ENCODE data around the gene ZDHHC4.

The ZDHHC4 gene

DNA sequence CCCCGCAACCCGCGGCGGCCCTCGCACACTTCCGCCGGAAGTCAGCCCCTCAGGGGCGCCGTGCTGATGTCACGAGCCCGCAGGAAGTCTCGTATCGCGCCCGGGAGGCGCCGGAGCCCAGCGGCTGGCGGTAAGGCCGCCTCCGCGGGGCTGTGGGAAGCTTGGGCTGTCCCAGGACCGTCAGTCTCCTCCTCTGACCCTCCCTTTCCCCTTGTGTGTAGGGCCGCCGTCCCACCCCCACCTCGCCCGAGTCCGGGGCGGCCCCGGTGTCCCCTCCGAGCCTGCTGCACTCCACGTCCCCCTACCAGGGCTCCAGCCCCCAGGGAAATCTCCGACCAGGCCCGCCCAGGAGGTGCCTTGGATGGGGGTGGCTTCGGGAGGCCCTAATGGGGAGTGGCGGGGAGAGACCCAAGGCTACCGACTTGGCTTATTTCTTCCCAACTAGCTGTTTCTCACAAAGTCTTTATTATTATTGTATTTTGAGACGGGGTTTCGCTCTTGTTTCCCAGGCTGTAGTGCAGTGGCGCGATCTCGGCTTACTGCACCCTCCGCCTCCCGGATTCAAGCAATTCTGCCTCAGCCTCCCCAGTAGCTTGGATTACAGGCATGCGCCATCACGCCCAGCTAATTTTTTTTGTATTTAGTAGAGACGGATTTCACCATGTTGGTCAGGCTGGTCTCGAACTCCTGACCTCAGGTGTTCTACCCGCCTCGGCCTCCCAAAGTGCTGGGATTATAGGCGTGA is at the start of gene ZDHHC4:
Gene ZDHHC4, plus strand, starts transcription at position 86 of the 745 bp plus-strand sequence. CDS start 3,108 bp downstream, outside the sequence.
- peak; percentile 92 for DNase-seq

DNA sequence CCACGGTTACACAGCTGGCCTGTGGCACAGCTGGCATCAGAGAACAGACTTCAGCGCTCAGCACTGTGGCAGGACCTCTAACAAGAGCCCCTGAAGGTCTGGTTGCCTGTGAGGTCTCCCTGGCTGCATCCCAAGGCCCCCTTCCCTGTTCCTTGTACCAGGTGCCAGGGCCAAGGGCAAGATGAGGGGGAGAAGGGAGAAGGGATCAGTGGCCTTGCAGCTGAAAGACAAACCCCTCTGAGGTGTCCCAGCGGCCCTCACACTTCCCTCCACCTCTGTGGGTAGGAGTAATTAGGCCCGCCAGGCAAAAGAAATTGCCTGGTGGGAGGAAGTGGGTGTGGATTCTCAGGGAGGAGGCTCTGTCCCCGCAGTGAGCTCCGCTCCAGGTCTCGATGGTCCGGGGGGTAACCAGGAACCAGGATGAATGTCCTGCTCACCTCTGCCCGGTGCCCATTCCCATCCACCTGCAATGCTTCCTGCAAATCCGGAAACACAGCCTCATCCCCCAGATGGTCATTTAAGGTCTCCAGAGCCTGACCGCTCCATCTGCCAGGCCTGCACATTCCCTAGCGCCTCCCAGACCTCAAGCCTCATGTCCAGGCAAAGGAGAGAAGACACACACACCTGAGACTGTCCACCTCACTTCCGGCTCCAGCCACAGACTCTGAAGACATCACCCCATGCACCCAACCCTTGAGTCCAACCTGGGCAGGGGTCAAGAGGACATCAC is 48.7 kb upstream of the ZDHHC4 start:
- DNase-seq: no peak

DNA sequence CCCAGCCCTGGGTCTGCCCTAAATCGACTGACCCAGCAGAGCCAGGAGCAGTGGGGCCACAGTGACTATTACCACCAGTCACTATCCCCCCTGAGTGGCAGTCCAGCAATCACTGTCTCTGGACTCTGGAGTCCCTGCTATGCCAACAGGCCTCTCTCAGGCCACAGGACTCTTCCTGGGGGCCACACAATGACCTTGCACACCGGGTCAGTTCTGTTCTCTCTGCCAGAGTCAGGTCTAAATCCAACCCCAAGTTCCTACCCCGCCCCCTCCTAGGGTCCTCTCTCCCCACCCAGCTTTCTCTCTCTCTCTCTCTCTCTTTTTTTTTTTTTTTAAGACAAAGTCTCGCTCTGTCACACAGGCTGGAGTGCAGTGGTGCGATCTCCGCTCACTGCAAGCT is 47.6 kb upstream of the ZDHHC4 start:
- DNase-seq: no peak

DNA sequence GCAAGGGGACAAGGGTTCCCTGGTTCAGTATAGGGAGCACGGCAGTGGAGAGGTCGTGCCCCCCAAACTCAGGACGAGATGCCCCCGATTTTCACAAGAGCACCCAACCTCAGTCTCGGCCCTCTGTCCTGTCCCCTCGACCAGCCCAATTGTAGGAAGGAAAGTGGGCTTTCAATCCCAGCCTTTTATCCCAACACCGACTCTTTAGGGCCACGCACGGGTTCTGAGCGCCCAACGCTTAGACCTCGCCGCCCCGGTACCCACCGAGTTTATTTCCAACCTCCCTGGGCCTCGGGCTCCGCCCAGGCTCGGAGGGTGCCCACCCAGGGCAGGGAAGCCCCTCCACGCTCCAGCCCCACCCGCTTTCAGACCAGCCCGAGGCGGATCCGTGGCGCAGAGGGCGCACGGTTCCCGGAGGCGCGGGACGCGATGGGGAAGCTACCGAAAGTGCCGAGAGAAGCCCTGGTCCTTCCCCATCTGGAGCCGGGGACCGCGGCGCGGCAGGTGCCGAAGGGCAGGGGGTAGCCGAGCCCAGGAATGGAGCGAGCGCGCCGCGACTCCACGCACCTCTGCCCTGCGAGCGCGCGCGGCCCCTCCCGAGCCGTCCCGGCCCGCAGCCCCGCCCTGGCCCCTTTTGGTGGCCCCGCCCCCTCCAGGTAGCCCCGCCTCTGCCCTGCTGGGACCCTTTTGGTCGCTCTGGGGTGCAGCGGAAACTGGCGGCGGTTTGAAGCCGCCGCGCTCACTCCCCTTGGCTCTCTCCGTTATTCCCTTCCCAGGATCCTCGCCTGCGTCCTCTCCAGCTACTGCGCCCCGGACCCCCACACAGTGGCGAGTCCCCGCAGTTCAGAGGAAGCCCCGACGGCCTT is 46.4 kb upstream of the ZDHHC4 start:
- DNase-seq: no peak

DNA sequence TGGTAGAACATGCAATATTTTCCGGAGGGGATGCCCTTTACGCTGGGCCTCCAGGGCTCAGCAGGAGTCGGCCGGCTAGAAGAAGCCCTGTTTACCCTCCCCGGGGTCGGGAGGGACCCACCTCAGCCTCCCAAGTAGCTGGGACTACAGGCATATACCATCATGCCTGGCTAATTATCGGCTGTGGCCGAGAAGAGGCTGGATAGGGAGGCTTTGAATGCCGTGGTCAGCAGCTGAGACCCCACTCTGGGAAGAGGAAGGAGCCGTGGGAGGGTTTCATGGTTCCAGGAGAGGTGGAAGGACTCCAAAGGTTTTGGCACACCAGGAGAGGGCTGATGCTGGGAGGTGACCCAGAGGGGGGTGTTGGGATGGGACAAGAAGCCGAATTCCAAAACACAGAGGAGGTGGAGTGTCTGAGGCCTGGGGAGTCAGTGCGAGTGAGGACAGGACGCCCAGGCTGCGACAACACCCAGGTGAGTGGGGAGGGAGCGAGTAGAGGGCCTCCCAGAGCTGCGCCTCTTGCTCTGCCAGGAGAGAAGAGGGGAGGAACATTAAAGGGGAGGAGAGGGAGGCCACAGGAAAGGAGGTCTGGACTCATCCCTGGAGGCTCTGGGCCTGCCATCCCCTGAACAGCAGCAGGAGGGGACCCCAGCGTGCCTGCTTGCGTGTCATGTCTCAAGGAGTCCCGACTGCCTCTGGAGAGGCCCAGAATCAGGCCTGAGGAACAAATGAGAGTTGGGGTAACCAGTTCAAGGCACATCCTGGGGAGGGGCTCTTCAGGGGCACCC is 45.6 kb upstream of the ZDHHC4 start:
- no peak for DNase-seq

DNA sequence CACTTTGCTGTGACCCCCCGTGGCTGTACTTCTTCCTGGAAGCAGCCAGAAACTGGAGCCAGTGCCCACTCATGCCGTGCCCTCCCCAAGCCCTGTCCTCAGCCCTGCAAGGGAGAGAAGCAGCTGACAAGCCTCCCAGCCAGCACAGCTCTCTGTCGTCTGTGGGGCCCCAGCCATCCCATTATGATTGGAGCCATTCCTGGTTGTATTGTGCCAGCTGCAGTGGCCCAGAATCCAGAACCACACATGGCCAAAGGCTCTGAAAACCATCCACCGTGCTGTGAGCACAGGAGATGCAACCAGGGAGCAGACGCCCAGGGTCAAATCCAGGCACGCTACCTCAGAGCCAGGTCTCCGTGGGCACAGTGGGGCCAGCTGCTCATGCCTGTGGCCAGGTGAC is 44.7 kb upstream of the ZDHHC4 start:
- DNase-seq: no peak

DNA sequence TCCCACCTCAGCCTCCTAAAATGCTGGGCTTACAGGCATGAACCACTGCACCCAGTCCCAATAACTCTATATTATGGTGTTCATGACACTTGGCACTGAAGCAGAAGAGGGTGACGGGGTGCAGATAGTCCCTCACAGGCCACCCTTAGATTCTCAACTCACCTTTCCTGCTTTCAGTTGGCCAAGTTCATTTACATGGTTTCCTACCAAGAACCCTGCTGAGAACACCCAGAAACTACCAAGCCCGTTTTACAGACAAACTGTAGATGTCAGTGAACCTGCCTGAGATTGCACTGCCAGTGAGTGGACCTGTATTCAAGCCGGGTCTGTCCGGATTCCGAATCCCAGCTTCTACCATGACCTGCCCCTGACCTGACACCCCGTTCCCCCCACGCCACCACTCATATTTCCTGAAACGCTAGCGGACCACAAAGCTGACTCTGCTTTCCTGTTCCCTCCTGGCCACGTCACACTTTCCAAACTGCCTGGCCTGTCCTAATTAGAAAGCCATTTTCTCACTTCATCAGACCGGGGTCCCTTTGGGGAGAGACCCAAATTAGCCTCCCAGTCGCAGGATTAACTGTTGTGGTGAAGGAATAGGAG is 43.3 kb upstream of the ZDHHC4 start:
- no peak for DNase-seq

DNA sequence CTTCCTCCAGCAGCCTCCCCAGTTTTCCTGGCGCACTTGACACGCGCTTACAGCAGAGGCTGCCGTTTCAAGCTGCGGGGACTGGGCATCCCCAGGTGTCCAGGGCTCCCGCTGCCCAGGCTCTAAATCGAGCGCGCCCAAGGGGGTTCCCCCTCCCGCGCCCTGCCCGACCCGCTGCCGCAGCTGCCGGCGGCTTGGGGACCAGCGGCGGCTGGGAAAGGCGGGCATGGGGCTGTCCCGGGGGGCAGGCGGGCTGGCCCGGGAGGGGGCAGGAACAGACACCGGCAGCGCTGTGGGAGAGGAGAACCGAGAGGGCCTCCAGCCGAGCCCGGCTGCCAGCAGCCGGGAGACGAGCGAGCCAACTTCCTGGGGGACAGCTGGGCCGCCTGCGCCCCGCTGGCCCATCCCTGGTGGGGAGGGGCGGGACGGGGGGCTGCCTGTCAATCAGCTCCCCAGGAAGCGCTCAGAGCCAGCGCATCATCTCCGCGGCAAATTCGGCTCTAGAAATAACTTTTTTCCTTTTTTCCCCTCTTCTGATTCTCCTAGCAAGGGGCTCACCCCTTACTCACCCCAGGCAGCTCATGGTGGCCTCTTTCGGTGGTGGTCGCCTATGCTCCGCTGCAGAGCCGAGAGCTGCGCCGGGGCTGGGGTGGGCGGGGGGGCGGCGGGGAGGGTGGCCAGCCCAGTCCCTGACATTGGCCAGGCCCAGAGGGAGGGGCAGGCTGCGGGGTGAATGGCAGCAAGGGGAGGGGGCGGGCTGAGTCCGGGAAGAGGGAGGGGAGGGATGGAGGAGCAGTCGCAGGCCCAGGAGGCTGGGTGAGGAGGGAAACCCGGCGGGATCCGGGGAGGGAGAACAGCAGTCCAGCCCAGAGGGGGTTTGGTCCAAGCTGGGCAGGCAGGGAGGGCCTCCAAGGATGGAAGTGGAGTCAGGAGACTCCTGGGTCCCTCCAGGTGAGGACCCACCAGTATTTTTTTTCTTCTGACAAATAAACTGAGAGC is 40.7 kb upstream of the ZDHHC4 start:
- no peak for DNase-seq

DNA sequence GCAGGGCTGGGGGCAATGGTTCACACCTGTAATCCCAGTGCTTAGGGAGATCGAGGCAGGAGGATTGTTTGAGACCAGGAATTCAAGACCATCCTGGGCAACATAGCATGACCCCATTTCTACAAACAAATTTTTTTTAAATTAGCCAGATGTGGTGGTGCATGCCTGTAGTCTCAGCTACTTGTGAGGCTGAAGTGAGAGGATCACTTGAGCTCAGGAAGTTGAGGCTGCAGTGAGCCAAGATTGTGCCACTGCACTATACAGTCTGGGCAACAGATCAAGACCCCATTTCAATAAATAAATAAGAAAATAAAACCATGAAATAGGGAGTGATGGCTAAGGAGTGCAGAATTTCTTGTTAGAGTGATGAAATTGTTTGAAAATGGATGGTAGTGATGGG is 34.9 kb upstream of the ZDHHC4 start:
- DNase-seq: no peak

DNA sequence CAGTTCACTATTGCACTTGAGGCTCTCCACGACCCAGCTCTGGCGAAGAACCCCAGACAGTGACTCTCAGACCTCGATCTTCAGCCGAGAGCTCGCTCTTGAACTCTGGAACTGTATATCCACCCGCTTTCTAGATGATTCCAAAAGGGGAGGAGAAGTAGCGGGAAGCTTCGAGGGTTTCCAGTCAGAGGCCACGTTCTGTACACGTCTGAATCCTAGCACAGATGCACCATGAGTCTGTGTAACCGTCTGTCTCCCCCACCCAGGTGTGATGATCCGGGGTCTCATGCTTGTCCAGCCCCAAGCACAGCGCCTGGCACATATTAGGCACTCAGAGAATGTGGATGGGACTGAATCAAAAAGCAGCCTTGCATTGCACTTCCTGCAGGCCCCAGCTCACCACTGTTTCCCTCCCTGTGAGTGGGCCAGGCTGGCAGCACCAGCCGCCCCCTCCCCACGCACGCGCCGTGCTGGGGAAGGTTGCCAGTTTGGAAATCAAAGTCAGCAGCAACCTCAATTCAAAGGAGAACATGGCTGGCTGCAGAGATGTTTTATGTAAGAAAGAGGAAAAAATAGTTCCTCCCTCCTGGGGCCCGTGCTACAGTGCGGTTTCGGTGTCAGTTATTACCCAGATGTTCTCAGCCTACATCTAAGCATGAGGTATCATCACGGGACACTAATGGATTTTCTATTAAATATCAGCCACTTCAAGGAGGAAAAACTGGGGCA is 31.7 kb upstream of the ZDHHC4 start:
- no peak for DNase-seq

DNA sequence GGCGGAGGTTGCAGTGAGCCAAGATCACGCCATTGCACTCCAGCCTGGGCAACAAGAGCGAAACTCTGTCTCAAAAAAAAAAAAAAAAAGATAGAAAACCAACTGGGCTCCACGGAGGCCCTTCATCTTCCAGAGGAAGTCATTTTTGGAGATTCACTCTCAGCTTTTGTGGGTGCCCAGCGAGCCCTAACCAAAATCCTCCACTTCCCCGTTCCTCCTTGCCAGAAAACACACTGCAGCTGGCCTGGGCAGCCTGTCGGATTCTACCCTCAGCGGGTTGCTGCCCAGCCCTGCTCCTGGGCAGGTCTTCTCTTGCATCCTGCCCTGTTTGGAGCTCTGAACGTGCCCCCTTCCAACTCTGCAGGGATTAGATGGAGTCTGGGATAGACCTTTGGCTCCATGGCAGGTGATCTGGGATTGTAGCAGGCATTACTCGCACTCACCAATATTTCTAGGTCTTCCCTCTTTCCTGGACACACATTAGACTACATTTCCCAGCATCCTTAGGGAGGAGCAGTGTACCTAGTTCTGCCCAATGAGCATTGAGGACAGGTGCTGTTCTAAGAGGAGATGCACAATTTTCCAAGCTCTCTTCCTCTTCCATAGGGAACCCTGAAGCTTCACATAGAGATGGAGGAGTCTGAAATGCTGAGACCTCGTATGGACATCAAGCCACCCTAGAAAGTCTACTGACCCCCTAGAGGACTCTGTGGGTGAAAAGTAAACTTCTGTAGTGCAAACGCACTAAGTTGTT is 30.6 kb upstream of the ZDHHC4 start:
- DNase-seq: no peak

DNA sequence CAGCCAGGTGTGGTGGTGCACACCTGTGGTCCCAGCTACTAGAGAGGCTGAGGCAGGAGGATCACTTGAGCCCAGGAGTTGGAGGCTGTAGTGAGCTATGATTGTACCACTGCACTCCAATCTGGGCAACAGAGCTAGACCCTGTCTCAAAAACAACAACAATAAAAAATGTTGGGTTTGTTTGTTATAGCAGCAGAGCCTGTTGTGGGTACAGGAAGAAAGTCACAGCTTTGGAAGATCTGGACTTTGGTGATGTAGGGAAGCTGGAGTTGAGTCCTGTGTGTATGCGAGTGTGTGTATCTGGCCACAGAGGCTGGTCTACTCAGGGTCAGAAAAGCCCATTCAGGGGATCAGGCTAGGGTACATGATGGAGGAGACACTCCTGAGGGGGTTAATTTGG is 29.9 kb upstream of the ZDHHC4 start:
- DNase-seq: no peak

DNA sequence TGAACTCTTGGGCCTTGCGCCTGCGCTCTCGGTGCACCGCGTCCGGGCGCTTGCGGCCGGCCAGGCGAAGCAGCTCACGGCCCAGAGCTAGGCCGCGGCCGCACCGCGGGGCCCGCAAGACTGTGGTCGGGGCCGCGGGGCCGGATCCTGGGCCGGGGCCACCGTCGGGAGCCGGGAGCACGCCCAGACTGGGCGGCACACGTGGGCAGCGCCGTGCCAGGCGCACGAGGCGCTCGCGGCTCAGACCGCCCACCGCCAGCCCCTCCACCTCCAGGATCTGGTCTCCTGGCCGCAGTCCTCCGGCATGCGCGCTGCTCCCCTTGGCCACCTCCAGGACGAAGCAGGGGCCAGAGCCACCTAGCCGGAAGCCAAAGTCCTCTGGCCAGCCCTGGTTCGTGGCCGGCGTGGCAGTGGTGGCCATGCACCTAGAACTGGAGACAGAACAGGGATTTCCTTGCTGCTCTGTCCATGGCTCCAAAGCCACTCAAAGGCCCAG is 26.2 kb upstream of the ZDHHC4 start, which contains the start of gene GRID2IP:
Gene GRID2IP, minus strand, starts transcription at position 446 of the 496 bp plus-strand sequence. Its CDS starts 25 bp downstream, at position 421.
- no peak for DNase-seq

DNA sequence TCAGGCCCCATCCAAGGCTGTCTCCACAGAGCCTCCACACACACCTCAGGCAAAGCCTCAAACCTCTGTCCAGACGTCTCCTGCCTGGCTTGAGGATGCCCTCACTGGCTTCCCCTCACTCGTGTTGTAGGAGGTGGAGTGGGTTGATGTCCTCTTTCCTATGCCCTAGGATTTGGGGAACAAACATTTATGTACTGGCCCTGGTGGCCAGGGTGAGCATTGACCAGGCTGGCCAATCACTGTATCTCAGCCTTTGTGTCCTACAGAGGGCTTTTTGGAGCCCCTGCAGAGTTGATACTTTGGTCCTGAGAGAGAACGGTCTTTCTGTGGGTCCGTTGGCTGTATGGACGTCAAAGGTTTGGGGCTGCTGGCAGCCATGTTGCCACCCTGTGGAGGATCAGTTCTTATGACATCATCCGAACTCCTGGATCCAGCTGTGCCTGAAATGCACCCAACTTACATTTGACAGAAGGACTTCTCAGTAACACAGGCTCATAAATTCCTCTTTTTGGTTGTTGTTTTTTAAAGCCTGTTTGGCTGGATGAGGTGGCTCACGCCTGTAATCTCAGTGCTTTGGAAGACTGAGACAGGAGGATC is 23.7 kb upstream of the ZDHHC4 start:
- DNase-seq: no peak

DNA sequence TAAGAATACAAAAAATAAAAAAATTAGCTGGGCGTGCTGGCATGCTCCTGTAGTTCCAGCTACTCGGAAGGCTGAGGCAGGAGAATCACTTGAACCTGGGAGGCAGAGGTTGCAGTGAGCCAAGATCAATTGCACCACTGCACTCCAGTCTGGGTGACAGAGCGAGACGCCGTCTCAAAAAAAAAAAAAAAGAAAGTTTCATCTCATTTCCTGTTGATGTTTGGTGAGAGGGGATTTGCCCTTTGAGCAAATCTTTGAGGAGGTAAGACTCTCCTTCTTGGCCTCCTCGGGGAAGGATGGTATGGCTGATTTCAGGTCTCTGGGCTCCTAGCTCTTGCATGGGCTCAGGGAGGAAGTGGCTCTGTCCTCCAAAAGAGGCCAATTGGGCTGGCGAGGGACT is 22.4 kb upstream of the ZDHHC4 start:
- DNase-seq: no peak

DNA sequence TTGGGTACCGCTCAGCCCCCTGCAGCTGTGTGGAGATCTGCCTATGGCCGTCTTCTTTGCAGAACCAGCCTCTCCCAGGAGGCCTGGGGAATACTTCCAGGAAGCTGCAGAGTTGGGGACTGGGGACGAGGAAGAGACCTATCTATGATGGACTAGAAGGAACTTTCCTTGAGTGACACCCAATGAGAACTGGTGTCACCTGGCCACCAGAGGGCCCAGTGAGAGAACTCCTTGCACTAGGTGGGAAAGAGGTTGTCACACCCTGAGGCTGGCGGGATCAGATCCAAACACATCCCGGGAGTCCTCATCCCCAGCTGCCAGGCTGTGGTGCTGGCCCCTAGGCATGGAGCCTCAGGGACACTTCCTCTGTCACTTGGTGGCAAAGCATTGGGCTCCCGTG is 21.1 kb upstream of the ZDHHC4 start:
- DNase-seq: no peak

DNA sequence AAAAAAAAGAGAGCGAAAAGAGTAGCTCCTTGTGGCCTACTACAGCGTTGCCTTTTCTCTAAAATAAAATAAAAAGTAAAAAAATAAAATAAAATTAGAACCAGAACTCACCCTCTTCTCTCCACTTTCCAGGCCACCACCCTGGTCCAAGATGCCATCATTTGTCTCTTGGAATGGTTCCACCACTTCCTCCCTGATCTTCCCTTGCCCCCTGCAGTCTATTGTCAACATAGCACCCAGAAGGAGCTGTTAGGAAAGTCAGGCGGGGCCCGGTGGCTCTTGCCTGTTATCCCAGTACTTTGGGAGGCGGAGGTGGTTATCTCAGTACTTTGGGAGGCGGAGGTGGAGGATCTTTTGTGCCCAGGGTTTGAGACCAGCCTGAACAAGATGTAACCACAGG is 18.4 kb upstream of the ZDHHC4 start:
- DNase-seq: peak; percentile 67

DNA sequence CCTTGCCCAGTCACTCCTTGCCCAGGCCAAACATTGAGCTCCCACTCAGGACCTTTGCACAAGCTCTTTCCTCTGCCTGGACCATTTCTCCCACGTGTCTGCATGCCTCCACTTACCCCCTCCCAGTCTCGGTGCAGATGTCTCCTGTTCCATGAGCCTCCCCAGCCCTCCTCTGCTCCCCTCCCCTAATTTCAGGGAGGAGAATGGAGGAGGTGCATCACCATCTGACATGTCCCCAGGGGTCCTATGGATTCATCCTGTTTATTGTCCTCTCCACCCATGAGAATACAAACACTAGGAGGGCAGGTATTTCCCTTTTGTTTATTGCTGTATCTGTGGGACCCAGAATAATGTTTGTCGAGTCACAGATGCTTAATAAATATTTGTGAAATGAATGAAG is 17.4 kb upstream of the ZDHHC4 start:
- DNase-seq: no peak

DNA sequence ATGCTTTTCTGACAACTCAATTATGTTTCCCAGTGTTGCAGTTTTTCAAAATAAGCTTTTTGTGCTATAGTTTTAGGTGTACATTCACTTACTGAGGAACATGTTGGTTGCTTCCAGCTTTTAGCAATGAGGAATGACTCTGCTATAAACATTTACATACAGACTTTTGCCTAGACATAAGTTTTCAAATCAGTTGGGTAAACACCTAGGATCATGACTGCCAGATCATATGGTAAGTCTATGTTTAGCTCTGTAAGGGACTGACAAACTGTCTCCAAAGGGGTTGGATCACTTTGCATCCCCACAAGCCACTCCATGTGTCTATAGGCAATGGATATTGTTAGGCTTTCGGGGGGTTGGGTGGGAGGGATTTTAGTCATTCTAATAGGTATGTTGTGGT is 15.1 kb upstream of the ZDHHC4 start:
- DNase-seq: no peak

Measured in hematopoietic multipotent progenitor cell treated with erythropoietin and hydrocortisone succinate and interleukin-3 and kit ligand, for 8 days (in vitro differentiated cells).